SK-N-SH treated with all-trans-retinoic acid at 6 μM for 48 hours (cell line): ENCODE data around the gene PTPN12.

Source experiments
- CSDC2 ChIP-seq: fragments of 250-450 bp; sonication (Bioruptor Pico); IDR thresholded peaks from 2 replicates; pipeline ENCODE4 v1.5.0; 2020; ENCODE audit warnings: mild to moderate bottlenecking, moderate library complexity
- ISL1 ChIP-seq: fragments of 250-450 bp; sonication (Bioruptor Pico); IDR thresholded peaks from 2 replicates; pipeline ENCODE4 v2.1.2; 2022; ENCODE audit warnings: mild to moderate bottlenecking, moderate library complexity
- PATZ1 ChIP-seq: fragments of 250-450 bp; sonication (Bioruptor Pico); IDR thresholded peaks from 2 replicates; pipeline ENCODE4 v1.8.0; 2020; ENCODE audit warnings: mild to moderate bottlenecking, moderate library complexity, borderline replicate concordance
- TCF4 ChIP-seq: fragments of 250-450 bp; sonication (Bioruptor Pico); IDR thresholded peaks from 2 replicates; pipeline ENCODE4 v1.8.0; 2021; ENCODE audit warnings: mild to moderate bottlenecking, moderate library complexity, borderline replicate concordance
- TOX ChIP-seq: fragments of 250-450 bp; sonication (Bioruptor Pico); IDR thresholded peaks from 2 replicates; pipeline ENCODE4 v1.8.0; 2021; ENCODE audit warnings: mild to moderate bottlenecking, moderate library complexity, borderline replicate concordance
- ZFP3 ChIP-seq: fragments of 250-450 bp; sonication (Bioruptor Pico); IDR thresholded peaks from 2 replicates; pipeline ENCODE4 v1.5.0; 2020; ENCODE audit warnings: mild to moderate bottlenecking, moderate library complexity
- ZFP30 ChIP-seq: fragments of 450-650 bp; formaldehyde crosslinking; IDR thresholded peaks from 2 replicates; pipeline ENCODE4 v1.5.0; 2022; ENCODE audit warnings: mild to moderate bottlenecking, moderate library complexity
- ZNF8 ChIP-seq: fragments of 450-650 bp; formaldehyde crosslinking; IDR thresholded peaks from 2 replicates; pipeline ENCODE4 v1.5.0; 2020; ENCODE audit warnings: mild to moderate bottlenecking, moderate library complexity
- TF ChIP-seq, protein P1 (sequence below): fragments of 250-450 bp; sonication (Bioruptor Pico); IDR thresholded peaks from 2 replicates; pipeline ENCODE4 v1.5.1; 2020; ENCODE audit warnings: low read depth, mild to moderate bottlenecking, moderate library complexity

GRCh38 chr7:77684030-77684429 lies 146.9 kb downstream of the PTPN12 start:
- TF ChIP-seq CSDC2 (CRISPR knock-in tag) (no peak), PATZ1 (CRISPR knock-in tag) (no peak), ZFP3 (no peak), ZFP30 (CRISPR knock-in tag) (no peak), TCF4 (CRISPR knock-in tag) (no peak), ISL1 (CRISPR knock-in tag) (no peak), TOX (CRISPR knock-in tag) (no peak), ZNF8 (CRISPR knock-in tag) (no peak)
- TF ChIP-seq, protein P1, sequence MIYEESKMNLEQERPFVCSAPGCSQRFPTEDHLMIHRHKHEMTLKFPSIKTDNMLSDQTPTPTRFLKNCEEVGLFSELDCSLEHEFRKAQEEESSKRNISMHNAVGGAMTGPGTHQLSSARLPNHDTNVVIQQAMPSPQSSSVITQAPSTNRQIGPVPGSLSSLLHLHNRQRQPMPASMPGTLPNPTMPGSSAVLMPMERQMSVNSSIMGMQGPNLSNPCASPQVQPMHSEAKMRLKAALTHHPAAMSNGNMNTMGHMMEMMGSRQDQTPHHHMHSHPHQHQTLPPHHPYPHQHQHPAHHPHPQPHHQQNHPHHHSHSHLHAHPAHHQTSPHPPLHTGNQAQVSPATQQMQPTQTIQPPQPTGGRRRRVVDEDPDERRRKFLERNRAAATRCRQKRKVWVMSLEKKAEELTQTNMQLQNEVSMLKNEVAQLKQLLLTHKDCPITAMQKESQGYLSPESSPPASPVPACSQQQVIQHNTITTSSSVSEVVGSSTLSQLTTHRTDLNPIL (CRISPR knock-in tag): no peak
